Measurements from ENCODE around the gene PRCP. TPM values are rescaled to one million over a fixed set of nuclear protein-coding genes. Genes with fewer than 3 reads are reported as not detected.

PRCP gene
- total RNA-seq, 1 donor from 2014 or later: 445 TPM

GRCh38 chr11:82796998-82797961 is 103.0 kb downstream of the PRCP start:
- no peaks in the 10 kb centered on the region for H3K36me3 Mint-ChIP-seq (ENCODE audit: low read depth, unreplicated experiment)
- no peak for DNase-seq (ENCODE audit: low spot score)
- H3K27ac Mint-ChIP-seq (ENCODE audit: unreplicated experiment): no peak overlapping the region
- peaks cover 7% of the 10 kb centered on the region for H3K4me1 Mint-ChIP-seq (ENCODE audit: unreplicated experiment)
- H3K4me3 Mint-ChIP-seq (ENCODE audit: unreplicated experiment): no peak overlapping the region
- H3K9me3 Mint-ChIP-seq (ENCODE audit: unreplicated experiment): no peaks in the 10 kb centered on the region
- TF ChIP-seq, protein P1, sequence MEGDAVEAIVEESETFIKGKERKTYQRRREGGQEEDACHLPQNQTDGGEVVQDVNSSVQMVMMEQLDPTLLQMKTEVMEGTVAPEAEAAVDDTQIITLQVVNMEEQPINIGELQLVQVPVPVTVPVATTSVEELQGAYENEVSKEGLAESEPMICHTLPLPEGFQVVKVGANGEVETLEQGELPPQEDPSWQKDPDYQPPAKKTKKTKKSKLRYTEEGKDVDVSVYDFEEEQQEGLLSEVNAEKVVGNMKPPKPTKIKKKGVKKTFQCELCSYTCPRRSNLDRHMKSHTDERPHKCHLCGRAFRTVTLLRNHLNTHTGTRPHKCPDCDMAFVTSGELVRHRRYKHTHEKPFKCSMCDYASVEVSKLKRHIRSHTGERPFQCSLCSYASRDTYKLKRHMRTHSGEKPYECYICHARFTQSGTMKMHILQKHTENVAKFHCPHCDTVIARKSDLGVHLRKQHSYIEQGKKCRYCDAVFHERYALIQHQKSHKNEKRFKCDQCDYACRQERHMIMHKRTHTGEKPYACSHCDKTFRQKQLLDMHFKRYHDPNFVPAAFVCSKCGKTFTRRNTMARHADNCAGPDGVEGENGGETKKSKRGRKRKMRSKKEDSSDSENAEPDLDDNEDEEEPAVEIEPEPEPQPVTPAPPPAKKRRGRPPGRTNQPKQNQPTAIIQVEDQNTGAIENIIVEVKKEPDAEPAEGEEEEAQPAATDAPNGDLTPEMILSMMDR (IDR thresholded peaks at IDR 0.05; ENCODE audit: unreplicated experiment): no peak
- H3K27me3 Mint-ChIP-seq (ENCODE audit: unreplicated experiment): peaks cover 2% of the 10 kb centered on the region

- Mint-ChIP-seq H3K9me3 (ENCODE audit: unreplicated experiment) (no peaks in the 10 kb centered on the region), H3K27ac (ENCODE audit: unreplicated experiment) (no peak overlapping the region), H3K4me1 (ENCODE audit: unreplicated experiment) (peaks cover 29% of the 10 kb centered on the region), H3K27me3 (ENCODE audit: unreplicated experiment) (peaks cover 1% of the 10 kb centered on the region), H3K4me3 (ENCODE audit: unreplicated experiment) (no peak overlapping the region), H3K36me3 (ENCODE audit: low read depth, unreplicated experiment) (no peaks in the 10 kb centered on the region)
- no peak for DNase-seq (ENCODE audit: low spot score)
- TF ChIP-seq, protein P1 (IDR thresholded peaks at IDR 0.05; ENCODE audit: unreplicated experiment): no peak
These were observed 105.7 kb downstream of the PRCP start for GRCh38 chr11:82794490-82794889.

DNA sequence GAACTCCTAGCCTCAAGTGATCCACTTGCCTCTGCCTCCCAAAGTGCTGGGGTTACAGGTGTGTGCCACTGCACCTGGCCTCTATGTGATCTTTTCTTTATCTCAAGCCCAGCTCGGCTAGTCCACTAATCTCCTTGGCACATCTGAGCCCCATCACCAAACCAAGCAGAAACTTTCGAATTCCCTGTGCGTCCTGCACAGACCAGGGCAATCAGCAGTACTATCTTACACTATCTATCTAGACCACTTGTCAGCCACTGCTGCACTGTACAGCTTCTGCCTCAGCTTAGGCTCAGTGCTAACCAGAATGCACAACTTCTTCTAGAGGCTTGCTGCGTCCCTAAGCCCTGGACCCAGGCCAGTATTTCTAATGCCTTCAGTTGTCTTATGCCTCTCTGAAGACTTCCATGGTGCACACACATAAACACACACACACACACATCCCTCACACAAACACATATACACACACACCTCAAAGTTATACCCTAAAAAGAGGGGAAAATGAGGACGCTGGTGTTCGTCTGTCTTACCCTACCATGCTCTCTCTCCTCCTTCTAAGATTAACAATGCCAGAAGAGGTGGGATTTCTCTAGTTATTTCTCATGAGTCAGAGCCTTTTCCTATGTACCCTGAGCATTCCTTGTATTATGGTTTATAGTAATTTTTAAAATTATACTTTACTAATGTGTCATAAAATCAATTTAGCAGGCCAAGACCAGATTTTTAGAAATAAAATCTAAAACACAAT is 107.2 kb downstream of the PRCP start:
- H3K27me3 Mint-ChIP-seq (ENCODE audit: unreplicated experiment): peaks cover 1% of the 10 kb centered on the region

DNA sequence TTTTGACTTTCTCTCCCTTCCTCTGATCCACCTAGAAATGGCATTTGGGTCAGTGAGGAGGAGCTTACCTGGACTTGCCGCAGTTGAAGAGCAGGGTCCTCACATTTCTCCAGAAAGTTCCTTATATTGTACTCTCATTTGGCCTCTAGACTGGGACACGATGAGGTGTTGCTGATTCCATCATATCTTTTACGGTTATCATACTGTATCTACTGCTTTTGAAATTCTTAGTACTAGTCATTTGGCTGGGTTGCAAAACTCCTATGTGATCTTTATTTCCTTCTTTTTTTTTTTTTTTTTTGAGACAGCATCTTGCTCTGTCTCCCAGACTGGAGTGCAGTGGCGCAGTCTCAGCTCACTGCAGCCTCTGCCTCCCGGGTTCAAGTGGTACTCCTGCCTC is 107.9 kb downstream of the PRCP start:
- no peaks in the 10 kb centered on the region for H3K36me3 Mint-ChIP-seq (ENCODE audit: low read depth, unreplicated experiment)
- no peak overlapping the region for H3K27ac Mint-ChIP-seq (ENCODE audit: unreplicated experiment)
- TF ChIP-seq, protein P1 (IDR thresholded peaks at IDR 0.05; ENCODE audit: unreplicated experiment): no peak
- DNase-seq (ENCODE audit: low spot score): no peak
- H3K4me1 Mint-ChIP-seq (ENCODE audit: unreplicated experiment): peaks cover 35% of the 10 kb centered on the region
- no peaks in the 10 kb centered on the region for H3K9me3 Mint-ChIP-seq (ENCODE audit: unreplicated experiment)
- no peak overlapping the region for H3K4me3 Mint-ChIP-seq (ENCODE audit: unreplicated experiment)
- peaks cover 1% of the 10 kb centered on the region for H3K27me3 Mint-ChIP-seq (ENCODE audit: unreplicated experiment)

More for the DNA sequence above, 107.2 kb downstream of the PRCP start:
- Mint-ChIP-seq H3K4me1 (ENCODE audit: unreplicated experiment) (peaks cover 32% of the 10 kb centered on the region), H3K27ac (ENCODE audit: unreplicated experiment) (no peak overlapping the region), H3K36me3 (ENCODE audit: low read depth, unreplicated experiment) (no peaks in the 10 kb centered on the region), H3K4me3 (ENCODE audit: unreplicated experiment) (no peak overlapping the region), H3K9me3 (ENCODE audit: unreplicated experiment) (no peaks in the 10 kb centered on the region)
- no peak for DNase-seq (ENCODE audit: low spot score)
- TF ChIP-seq, protein P1 (IDR thresholded peaks at IDR 0.05; ENCODE audit: unreplicated experiment): no peak
